ENCODE data around the gene CNGA4.

The CNGA4 gene, protein sequence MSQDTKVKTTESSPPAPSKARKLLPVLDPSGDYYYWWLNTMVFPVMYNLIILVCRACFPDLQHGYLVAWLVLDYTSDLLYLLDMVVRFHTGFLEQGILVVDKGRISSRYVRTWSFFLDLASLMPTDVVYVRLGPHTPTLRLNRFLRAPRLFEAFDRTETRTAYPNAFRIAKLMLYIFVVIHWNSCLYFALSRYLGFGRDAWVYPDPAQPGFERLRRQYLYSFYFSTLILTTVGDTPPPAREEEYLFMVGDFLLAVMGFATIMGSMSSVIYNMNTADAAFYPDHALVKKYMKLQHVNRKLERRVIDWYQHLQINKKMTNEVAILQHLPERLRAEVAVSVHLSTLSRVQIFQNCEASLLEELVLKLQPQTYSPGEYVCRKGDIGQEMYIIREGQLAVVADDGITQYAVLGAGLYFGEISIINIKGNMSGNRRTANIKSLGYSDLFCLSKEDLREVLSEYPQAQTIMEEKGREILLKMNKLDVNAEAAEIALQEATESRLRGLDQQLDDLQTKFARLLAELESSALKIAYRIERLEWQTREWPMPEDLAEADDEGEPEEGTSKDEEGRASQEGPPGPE

DNA sequence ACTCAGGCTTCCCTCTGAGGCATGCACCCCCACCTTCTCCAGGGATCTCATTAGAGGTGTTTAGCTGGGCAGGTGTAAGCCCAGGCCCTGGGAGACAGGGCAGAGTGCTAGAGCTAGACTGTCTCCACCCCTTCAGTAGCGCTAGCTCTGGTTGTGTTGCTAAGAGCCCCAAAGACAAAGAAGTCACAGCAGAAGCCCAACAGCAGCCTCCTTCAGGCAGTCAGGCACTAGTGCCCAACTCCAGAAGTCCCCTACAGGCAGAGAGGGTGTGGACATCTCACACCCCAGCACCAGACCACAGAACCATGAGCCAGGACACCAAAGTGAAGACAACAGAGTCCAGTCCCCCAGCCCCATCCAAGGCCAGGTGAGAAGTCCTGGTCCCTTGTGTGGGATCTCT lies at the start of gene CNGA4:
Gene CNGA4 (plus strand): TSS at position 188 of the 400 bp plus-strand sequence. CDS start 118 bp downstream, at position 306.
- no peak for DNase-seq (ENCODE audit: low read depth)

GRCh38 chr11:6191742-6192141 lies 47.1 kb upstream of the CNGA4 start:
- DNase-seq (ENCODE audit: low read depth): no peak

- DNase-seq (ENCODE audit: low read depth): no peak
Measured at GRCh38 chr11:6194065-6194581, 44.8 kb upstream of the CNGA4 start.

DNA sequence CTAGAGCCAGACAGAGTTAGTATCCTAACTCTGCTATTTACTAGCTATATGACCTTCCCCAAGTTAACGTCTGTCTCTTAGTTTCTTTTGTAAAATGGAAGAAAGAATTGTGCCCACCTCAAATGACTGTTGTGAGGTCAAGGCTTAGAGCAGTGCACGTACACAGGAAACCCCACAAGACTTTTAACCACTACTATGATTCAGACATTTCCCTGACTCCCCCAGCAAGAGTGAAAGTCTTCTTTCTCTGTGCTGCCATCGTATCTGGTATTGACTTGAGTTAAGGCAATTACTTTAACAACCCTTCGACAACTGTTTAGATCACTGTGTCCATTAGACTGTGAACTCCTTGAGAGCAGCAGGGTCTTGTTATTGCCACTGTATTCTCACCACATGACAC lies 42.5 kb upstream of the CNGA4 start:
- DNase-seq (ENCODE audit: low read depth): no peak

DNA sequence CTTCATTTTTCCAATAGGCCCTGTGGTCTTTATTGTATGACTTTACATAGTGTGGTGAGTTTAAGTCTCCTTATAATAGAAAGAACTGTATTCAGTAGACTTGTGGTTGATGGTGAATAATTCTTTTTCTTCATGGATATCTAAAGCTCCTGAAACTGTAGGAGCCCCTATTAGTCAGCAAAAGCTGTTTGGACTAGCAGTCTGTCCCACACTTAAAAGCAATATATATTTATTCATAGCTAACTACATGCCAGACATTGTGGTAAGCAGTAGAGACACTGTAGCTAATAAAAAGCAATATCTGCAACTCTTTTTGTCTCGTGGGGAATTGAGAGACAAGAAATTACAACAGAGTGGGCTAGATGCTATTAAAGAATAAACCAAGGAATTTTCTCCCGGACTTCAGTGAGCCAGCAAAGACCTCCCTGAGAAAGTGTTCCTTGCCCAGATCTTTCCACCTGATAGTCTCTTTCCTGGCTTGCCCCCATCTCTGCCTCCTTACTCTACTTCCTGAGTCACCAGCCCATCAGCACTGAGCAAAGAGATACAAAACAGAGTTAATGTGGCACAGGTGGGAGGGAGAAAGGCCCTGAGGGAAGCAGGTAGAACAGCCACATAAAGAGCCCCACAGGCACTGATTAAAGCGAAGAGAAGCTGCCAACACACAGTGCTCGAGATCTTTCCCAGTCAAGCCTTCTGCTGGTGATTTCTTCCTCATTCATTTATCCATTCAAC lies 41.3 kb upstream of the CNGA4 start:
- no peak for DNase-seq (ENCODE audit: low read depth)

GRCh38 chr11:6199174-6199810 lies 39.6 kb upstream of the CNGA4 start, which contains the start of gene OR52W1:
TSS of gene OR52W1 (plus strand) at chr11:6199224. CDS start at chr11:6199224, 0 bp downstream.
- DNase-seq (ENCODE audit: low read depth): no peak

DNA sequence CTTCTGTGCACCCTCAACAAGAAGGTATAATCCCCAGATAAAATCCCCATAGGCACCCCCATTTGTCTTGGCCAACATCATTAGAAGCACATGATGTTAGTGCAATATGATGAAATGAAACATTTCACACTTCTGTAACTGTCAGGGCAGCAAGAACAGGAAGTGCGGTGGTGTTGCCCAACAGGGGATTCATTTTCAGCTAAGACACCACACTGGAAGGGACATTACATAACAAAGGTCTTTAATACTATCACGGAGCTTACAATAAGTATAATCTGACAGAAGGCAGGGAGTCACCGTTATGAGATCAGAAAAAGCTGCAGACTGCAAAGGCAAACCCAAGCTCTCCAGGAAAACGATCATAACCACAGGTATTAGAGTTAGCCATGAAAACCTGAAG lies 37.9 kb upstream of the CNGA4 start:
- no peak for DNase-seq (ENCODE audit: low read depth)

DNA sequence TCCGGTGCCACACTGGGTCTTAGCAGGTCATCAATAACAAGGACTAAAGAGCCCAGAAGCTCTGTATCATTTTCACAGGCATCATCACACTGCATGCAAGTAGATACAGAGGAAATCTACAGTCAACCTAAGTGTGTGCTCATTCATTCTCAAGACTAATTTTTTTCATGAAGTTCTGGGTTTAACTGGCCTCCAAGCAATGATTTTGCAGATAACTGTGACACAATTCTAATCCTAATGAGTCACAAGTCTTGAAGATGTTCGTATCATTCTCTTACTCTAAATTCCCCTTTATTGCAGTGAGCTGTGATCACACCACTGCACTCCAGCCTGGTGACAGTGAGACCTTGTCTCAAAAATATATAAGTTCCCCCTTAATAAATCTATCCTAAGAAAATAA lies 37.4 kb upstream of the CNGA4 start:
- DNase-seq (ENCODE audit: low read depth): no peak

GRCh38 chr11:6202041-6202440 lies 36.8 kb upstream of the CNGA4 start:
- DNase-seq (ENCODE audit: low read depth): no peak

DNA sequence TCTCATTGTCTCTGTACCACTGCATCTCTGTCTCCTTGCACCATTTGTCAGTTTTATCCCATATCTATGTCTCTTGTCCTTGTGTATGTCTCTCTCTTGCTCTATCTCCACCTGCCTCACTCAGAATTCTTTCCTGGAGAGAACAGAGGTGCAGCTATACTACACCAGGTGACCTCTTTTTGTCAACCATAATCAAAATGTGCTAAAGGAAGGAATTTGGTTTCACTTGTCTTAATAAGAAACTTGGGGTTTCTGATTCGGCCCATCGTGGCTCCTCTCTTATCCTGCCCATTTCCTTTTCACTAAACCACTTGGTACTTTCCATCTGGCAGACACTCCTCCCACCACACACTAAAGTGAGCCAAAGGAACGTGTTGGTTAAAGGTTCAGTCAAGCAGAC lies 35.6 kb upstream of the CNGA4 start:
- no peak for DNase-seq (ENCODE audit: low read depth)

GRCh38 chr11:6204706-6205105 lies 34.2 kb upstream of the CNGA4 start:
- no peak for DNase-seq (ENCODE audit: low read depth)

DNA sequence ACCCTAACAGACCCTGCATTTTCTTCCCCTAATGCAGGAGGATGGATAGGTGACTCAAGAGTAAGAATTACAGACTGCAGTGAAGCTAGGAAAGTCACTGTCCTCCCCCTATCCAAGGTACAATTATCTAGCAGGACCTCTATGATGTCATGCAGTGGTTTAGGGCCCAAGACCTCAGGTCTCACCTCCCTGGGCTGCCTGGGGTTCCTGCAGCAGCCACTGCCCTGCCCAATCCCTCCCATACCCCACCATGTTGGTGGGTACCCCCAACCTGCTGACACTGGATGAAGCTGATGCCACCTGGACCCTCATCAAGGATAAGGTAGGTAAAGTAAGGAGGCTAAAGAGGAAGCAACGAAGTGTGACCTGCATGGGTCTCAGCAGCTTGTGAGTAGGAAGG lies 33.5 kb upstream of the CNGA4 start, which contains the start of gene C11orf42:
Gene C11orf42 (plus strand): TSS at position 192 of the 400 bp plus-strand sequence. CDS start 59 bp downstream, at position 251.
- no peak for DNase-seq (ENCODE audit: low read depth)

GRCh38 chr11:6206456-6207180 lies 32.3 kb upstream of the CNGA4 start:
- no peak for DNase-seq (ENCODE audit: low read depth)

- DNase-seq (ENCODE audit: low read depth): no peak
Measured at GRCh38 chr11:6209801-6210200, 29.1 kb upstream of the CNGA4 start.

GRCh38 chr11:6210274-6210955 lies 28.5 kb upstream of the CNGA4 start:
- DNase-seq (ENCODE audit: low read depth): no peak

- DNase-seq (ENCODE audit: low read depth): no peak
Measured at GRCh38 chr11:6214530-6214929, 24.4 kb upstream of the CNGA4 start.

DNA sequence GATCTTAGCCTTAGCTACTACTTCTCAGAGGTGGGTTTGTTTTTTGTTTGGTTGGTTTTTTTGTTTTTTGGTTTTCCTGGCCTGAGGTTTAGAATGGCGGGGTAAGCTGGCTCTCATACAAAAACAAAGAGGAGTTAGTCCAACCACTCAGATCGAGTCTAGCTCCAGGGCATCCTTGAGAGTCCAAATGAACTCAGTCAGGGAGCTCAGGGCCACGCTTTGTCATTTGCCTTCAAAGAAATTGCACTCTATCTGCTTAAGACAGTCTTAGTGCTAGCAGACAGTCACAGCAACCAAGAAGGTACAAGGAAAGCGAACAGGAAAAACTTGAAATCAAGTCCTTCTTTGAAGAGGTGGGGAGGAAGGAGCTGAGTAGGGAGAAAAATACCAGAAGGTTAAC lies 22.4 kb upstream of the CNGA4 start:
- no peak for DNase-seq (ENCODE audit: low read depth)

DNA sequence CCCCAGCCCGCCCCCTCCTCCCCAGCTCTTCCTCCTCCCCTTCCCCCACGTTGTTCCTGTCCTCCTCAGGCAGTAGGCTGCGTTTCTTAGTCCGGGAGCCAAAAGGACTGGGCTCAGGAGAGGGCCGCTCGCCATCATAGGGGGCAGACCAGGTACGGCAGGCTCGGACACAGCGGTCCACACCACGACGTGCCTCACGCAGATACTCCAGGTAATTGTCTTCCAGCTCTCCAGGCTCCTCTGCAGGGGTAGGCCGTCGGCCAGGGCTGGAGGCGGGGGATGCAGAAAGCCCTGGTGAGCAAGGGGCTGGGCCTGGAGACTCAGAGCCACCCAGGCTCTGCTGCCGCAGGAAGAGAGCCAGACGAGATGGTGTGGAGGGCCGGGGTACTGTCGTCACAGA lies 21.2 kb upstream of the CNGA4 start:
- no peak for DNase-seq (ENCODE audit: low read depth)

DNA sequence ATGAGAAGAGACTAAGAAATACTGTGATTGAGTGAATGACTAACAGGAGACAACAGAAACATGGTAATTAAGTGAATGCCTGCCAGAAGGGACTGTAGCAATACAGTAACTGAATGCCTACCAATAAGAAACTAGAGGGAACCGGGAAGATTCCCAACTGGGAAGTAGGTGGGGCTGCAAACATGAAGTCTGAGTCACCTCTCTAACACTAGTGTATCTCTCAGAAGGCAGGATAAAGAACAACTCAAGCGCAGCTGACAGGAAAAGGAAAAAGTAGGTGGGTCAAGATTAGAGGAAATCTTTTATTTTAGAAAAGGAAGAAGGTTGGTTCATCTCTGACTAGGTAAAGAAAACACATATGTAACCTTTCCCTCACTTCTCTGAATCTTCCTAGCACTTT lies 19.5 kb upstream of the CNGA4 start:
- DNase-seq (ENCODE audit: low read depth): no peak

GRCh38 chr11:6223854-6224253 lies 15.0 kb upstream of the CNGA4 start:
- DNase-seq (ENCODE audit: low read depth): no peak

- DNase-seq (ENCODE audit: low read depth): no peak
Measured at GRCh38 chr11:6224421-6224820, 14.5 kb upstream of the CNGA4 start.
